DMS79 (cell line): ENCODE data around the gene PTPN22.

ENCODE experiments used
- DNase-seq: peaks from one replicate; lab custom pipeline; 2025; lab: John Stamatoyannopoulos, UW

Gene PTPN22

DNA sequence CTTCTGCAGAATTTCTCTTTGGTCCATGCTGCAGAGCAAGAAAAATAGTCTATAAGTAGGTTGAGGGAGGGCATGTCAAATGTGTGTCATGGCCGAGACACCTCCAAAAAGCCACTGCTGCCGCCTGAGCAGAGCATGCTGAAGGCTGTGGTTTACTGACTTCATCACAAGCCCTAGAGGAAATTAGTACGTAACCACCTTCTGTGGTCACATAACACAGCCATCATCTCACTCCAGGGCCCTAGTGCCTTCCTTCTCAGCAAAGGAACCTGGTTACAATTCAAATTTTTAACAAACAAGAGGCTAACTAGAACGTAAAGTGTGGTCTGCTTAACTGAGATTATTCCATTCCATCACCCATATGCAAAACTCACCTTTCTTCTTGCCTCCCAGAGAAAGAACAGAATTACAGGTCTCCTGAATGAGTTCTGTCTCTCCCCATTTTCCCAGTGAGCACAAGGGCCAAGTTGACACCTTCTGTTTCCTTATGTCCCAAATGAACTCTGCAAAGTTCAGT lies at the start of gene PTPN22:
TSS of gene PTPN22 (minus strand) at position 116 of the 517 bp plus-strand sequence.
- DNase-seq: no peak

DNA sequence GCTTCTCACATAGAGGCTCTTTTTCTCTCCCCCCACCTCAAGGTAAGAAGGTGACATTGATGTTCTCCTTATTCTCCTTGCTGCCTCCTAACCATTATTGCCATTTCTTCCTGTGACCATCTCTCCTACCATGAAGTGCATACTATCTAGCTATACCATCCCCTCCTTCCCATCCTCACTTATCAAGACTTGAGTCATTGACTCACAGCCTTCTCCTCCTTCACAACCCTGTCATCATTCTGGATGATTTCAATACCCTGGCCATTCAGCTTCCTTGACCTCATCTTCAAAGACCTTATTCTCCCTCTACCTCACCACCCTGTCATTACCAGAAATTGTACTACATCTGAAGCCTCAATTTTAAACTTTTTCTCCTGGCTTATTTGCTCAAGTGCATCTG lies 46.7 kb upstream of the PTPN22 start:
- no peak for DNase-seq

DNA sequence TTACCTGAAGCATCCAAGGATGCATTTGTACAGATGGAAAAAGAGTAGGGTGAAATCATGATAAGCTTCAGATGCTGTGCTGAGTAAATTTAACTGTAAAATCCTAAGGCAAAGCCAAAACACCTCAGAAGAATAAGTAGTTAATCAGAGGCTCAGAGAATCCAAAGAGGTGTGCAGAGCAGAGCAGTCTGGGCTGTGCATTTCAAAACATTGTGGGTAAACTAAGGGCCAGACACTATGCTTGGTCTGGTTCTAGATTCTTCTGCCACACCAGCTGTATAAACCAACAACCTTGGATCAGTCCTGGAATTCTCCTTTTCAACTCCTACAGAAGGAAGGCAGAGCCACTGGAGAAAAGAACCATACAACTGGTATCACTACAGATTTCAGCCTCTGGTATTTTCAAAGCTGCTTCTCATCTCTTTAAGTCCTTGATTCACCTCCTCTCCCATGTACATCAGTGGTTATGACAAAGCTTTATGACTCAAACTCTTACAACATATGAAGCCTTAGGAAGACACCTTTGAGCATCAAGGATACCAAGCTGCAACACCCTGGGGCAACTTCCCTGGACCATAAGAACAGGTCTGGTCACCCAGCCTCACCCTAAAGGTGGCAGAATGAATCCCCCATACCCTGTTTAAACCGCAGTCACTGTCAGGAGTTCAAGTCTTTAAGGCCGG lies 46.0 kb upstream of the PTPN22 start:
- no peak for DNase-seq

- DNase-seq: no peak
Observed at GRCh38 chr1:113916974-113917373, 45.5 kb upstream of the PTPN22 start.

DNA sequence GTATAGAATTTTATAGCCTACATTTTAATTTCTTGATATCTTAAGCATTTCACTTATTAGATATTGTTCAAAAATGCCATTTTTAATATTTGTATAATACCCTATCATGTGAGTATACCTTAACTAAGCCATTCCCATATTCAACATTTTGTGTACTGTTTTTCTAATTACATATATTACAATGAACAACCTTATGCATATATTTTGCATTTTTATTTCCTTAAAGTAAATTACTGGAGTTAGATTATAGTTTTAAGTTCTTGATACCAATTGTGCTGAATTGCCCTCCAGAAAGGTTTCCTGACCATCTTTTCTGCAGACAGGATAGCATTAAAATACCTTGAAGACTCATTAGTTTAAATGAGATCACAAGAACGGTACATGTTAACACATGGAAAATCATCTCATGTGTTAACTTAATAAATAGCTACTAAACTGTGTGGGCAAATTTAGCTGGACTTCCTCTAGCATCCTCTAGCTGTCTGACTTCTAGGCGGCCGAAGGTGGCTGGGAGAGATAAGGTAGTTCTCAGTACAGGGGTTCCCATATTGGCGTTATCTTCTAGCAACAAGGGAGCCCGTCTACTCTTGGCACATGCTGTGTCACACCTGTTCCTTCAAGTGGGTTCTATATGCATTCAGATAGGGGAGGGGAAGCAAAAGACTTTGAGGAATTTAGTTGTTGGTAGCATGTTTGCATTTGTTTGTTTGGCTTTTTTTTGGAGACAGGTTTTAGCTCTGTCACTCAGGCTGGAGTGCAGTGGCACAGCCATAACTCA lies 42.6 kb upstream of the PTPN22 start:
- no peak for DNase-seq

GRCh38 chr1:113913312-113913668 lies 41.8 kb upstream of the PTPN22 start:
- DNase-seq: no peak

DNA sequence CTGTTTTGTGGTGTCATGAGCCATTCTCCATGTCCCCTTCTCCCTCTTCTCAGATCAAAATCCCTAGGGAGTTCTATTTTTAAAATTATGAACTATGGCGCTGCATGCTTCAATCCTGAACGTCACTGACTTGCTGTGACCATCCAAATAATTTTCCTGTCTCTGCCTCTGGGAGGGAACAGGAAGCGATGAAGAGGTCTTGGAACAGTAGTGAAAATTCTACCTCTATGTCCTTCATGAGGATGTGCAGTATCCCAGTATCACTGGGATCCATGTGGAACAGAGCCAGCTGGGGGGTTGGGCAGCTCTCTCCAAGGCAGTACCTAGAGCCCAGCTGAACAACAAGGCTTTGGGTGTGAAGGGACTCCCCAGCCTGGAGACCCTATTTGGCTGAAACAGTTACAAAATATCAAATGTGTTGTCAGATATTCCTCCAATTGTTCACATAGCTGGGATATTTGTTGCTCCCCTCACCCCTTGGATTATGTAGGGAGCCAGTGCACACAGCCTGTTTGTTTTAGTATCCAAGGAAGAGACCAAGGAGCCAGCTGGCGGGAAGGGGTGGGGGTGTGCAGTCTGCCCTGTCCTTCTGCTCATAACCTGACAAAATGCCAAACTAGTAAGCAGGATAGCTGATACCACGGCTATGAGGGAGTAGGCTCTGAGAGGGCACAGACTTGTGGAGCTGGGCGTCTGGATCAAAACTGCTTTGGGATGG lies 41.2 kb upstream of the PTPN22 start:
- DNase-seq: no peak

GRCh38 chr1:113905435-113905861 lies 33.9 kb upstream of the PTPN22 start:
- DNase-seq: no peak

DNA sequence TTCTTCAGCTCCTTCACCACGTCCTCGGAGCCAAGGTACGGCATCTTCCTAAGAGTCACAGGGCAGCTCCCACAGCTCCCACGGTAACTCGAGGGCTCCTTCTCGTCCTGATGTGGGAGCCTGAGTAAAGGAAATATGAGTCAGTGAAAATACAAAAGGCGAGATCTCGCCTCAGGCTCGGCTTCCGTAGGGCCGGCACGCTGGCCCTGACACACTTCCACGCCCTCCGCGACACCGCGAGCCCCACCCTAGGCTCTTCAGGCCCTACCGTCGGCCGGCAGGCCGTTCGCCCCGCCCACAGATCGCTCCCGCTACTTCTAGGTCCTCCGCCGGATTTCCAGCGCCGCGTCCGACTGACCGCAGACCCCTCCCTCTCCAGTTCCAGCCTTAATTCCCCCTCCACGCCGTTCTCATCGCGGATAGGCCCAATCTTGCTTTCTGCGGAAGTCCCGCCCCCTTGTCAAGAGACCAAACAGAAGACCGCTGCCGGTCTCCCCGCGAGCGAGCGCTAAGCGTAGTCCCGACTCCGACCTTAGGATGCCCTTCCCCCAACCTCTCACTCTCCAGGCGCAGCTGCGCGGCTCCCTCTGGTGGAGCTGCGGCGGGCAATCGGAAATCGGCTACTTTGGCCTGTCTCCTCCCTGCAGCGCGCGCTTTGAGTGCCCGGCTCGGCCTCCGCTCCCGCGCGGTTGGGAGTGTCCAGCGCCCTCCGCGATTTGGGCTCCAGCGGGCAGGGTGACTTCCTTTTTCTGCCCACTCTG lies 33.3 kb upstream of the PTPN22 start, which contains the start of the genes AP4B1 and DCLRE1B:
TSS of gene AP4B1 (minus strand) at position 126 of the 761 bp plus-strand sequence. CDS start at position 44, 82 bp downstream.
TSS of gene DCLRE1B (plus strand) at position 653 of the 761 bp plus-strand sequence. CDS start 261 bp downstream, outside the sequence.
- peak; percentile 99 for DNase-seq

DNA sequence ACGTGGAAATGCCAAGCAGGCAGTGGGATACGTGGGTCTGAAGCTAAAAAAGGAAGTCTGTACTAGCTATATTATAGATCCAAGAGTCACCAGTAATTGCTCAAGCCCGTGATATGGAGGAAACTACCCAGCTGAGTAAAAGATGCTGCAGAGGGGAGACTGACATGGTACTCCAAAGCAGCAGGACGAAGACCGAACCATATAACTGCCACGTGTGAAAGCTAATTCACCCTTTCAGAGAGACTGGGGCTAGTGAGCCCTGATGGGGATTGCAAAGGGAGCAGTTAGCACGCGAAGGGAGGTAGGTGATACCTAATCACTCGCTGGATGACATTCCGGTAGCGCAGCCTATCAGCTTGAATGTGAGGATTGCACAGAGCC lies 32.8 kb upstream of the PTPN22 start:
- peak; percentile 46 for DNase-seq

DNA sequence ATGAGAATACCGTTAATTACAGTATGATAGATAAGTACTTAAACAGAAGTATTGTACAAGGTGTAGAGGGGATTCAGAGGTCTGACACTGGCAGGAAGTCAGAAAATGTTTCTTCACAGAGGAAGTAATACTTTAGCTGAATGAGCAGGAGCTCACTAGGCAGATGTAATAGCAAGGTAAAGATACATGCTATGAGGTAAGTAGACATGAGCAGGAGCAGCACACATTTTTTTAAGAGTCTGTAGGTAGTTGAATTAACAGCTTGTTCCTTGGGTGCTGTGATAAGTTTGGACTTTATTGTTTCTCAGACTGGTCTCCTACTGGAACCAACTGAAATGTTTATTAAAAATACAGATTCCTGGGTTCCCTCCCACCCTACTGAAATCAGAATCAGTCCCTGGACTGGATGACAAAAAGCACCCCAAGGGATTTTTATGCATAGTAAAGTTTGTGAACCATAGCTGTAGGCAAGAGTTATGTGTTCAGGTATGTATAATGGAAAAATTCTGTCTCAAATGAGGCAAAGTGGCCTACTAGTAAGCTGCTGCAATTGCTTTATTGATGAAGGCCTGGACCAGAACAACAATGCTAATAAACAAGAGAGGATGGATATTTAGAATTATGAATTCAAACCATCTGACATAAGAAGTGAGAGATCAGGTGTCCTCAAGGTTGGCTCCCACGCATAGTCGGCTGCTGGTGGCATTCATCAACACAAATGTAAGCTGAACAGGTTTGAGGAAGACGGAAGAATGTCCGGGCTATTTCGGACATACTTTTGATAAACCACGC lies 32.2 kb upstream of the PTPN22 start:
- no peak for DNase-seq

DNA sequence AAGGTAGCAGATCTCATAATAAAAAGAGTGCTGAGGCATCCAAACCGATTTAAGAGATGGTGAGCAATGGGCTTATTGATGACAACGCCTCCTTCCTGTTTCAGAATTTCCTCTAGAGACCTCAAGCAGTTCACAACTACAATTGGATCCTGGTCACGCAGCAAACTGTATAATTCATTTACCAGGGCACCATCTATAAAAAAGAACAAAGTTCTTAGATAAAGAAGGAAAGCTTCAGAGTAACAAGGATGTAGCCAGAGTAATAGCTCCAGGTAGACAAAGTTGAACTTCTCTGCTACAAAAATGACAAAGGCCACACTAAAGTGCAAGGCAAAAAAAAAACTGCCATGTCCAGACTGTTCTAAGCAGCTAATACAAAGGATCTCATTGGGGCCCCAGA lies 29.7 kb upstream of the PTPN22 start:
- no peak for DNase-seq

DNA sequence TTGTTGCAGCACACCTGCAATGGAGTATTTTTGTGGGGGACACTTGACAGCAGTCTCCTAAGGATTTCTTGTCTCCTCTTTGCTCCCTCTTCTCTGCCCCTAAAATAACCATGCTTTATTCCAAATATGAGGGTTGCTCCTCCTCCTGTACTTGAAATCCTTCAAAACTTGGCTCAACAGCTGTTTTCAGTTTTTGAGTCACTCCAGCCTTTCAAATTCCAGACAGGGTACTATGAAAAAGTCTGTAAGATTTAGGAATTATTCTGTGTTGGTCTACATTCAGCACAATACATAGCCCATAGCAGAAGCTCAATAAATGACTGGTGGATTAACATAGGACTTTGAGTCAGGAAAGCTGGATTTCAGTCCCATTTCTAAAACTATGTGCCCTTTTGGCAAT lies 27.6 kb upstream of the PTPN22 start:
- no peak for DNase-seq

- no peak for DNase-seq
Observed at GRCh38 chr1:113898241-113898814, 26.8 kb upstream of the PTPN22 start.

DNA sequence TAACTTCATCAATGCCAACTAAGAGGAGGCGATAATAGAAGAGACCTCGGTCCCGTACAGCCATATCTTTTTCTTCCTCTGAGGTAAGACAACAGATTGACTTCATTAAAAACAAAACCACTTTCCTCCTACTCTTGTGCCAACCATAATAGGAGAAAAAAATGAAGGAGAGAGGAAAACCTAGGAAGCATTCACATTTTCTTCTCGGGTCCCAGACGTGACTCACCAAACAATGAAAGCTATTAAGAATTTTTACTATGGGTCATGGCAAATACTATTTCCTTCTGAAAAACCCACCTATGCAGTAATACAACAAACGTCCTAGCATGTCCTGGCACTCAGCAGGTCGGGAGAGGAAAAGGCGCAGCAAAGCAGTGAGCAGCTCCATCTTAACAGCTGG lies 24.4 kb upstream of the PTPN22 start:
- no peak for DNase-seq

DNA sequence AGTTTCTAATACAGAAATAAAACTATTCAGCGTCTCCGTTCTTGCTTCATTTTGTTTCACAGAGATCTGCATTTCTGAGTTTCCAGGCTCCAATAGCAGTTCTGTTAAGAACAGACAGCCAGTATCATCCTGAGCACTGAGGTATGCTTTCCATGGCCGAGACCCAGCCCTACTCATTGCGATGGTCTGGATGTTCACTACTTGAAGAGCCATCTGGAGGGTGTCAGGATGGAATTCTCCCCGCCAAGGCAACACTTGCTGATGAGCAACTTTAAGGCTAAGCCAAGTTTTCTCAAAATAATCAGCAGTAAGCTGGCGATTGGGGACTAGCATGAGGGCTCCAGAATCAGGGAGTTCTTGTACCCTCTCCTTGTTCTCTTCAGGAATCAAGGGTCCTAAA lies 23.6 kb upstream of the PTPN22 start:
- DNase-seq: no peak

- DNase-seq: no peak
Observed at GRCh38 chr1:113893267-113893666, 21.8 kb upstream of the PTPN22 start.

- DNase-seq: no peak
Observed at GRCh38 chr1:113891631-113892220, 20.2 kb upstream of the PTPN22 start.

DNA sequence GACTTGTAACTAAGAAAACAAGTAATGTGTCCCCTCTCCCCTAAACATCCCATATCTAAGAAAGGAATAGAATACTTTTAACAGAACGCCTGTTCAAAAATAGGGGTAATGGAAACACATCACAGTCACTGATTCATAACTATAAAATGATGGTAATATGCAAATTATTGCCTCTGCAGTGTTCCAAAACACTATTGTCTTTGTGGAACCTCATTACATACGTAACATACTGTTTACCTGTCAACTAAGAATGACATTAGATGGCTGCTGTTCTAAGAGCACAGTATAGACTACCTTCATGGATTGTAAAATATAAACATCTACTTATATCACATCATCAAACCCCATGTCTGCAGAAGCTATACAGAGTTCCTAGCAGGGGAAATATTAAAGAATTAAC lies 19.3 kb upstream of the PTPN22 start:
- DNase-seq: no peak
